Raji (cell line): ENCODE measurements around the gene SNX22.

Source experiments
- POLR2A ChIP-seq: IDR thresholded peaks from 2 replicates; pipeline ENCODE4 v1.6.1; 2011; ENCODE audit warnings: low read depth, low read length, control low read depth; ENCODE audit not compliant: insufficient read depth

Gene SNX22

GRCh38 chr15:64132217-64132616 is 19.3 kb upstream of the SNX22 start:
- TF ChIP-seq POLR2A = no peak

- no peak for TF ChIP-seq POLR2A
Measured at GRCh38 chr15:64133623-64134344, 17.7 kb upstream of the SNX22 start.

- TF ChIP-seq POLR2A = no peak
Measured at GRCh38 chr15:64134345-64134829, 17.1 kb upstream of the SNX22 start.

- TF ChIP-seq POLR2A = no peak
Measured at GRCh38 chr15:64136347-64136746, 15.2 kb upstream of the SNX22 start.

- no peak for TF ChIP-seq POLR2A
Measured at GRCh38 chr15:64137226-64137833, 14.2 kb upstream of the SNX22 start.

GRCh38 chr15:64138331-64138941 is 13.1 kb upstream of the SNX22 start:
- TF ChIP-seq POLR2A = no peak

GRCh38 chr15:64141798-64142512 is 9.6 kb upstream of the SNX22 start:
- TF ChIP-seq POLR2A = no peak

- no peak for TF ChIP-seq POLR2A
Measured at GRCh38 chr15:64143276-64143675, 8.3 kb upstream of the SNX22 start.

GRCh38 chr15:64144192-64144564 is 7.4 kb upstream of the SNX22 start:
- no peak for TF ChIP-seq POLR2A

- TF ChIP-seq POLR2A = no peak
Measured at GRCh38 chr15:64144565-64145281, 6.8 kb upstream of the SNX22 start.

GRCh38 chr15:64146041-64146440 is 5.5 kb upstream of the SNX22 start:
- TF ChIP-seq POLR2A = no peak

- TF ChIP-seq POLR2A = no peak
Measured at GRCh38 chr15:64146520-64146884, 5.0 kb upstream of the SNX22 start.

GRCh38 chr15:64146885-64147681 is 4.4 kb upstream of the SNX22 start:
- TF ChIP-seq POLR2A = no peak

GRCh38 chr15:64148168-64148567 is 3.4 kb upstream of the SNX22 start:
- no peak for TF ChIP-seq POLR2A

- TF ChIP-seq POLR2A = no peak
Measured at GRCh38 chr15:64148581-64148980, 3.0 kb upstream of the SNX22 start.

GRCh38 chr15:64149424-64149823 is 2.1 kb upstream of the SNX22 start:
- 0 out of 2 replicates have a peak, but pooled peaks have one; percentile 20 for TF ChIP-seq POLR2A
